DMS53 (cell line): ENCODE results near the gene EXTL1.

ENCODE experiments used
- DNase-seq: peaks from one replicate; lab custom pipeline; 2025; lab: John Stamatoyannopoulos, UW

Gene EXTL1

DNA sequence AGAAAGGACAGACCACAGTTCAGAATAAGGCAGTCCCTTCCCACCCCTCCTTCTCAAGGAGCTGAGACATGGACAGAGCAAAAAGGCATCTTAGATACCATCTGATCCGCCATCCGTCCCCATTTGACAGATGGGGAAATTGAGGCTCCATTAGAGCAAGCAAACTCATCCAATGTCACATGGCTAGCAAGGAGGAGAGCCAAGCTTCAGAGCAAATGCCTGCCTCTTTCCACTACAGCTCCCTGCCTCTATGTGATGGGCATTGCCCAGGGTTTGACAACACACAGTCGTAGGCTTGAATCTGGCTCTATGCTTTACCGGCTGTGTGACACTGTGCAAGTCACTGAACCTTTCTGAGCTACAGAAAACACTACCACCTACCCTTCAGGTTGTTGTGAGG, 20.4 kb downstream of the EXTL1 start:
- DNase-seq = no peak

DNA sequence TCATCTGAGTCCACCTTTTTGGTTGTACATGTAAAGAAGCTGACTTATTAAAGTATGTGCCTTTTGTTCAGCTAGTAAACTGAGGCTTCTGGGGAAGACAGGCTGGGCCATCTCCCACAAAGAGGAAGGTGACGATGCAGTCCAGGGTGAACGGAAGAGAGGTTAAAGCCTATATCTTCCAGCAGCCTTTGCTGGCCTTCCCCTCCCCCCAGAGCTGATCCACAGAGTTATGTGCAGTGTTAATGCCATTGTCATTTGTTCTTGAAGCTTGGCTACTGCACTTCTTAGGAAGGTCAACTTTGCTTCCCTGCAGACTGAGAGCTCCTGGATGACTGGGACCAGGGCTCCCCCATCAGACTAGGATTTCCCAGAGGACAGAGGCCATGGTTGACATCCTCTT, 22.2 kb downstream of the EXTL1 start:
- DNase-seq = no peak

DNA sequence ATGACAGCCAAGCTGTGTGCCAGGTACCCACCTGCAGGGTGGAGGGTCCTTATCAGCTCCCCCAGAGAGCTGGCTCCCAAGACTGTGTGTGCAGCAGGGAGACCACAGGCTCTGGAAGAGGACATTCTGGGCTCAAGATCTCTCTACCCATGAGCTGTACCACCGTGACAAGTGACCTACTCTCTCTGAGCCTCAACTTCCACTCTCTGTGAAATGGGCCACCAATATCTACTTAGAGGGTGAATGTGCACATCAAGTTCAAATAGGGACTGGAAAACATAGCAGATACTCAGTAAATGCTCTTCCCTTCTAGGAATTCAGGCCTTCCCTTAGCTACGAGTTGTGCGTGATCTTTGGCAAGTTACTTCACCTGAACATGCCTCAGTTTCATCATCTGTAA, 22.8 kb downstream of the EXTL1 start:
- no peak for DNase-seq

DNA sequence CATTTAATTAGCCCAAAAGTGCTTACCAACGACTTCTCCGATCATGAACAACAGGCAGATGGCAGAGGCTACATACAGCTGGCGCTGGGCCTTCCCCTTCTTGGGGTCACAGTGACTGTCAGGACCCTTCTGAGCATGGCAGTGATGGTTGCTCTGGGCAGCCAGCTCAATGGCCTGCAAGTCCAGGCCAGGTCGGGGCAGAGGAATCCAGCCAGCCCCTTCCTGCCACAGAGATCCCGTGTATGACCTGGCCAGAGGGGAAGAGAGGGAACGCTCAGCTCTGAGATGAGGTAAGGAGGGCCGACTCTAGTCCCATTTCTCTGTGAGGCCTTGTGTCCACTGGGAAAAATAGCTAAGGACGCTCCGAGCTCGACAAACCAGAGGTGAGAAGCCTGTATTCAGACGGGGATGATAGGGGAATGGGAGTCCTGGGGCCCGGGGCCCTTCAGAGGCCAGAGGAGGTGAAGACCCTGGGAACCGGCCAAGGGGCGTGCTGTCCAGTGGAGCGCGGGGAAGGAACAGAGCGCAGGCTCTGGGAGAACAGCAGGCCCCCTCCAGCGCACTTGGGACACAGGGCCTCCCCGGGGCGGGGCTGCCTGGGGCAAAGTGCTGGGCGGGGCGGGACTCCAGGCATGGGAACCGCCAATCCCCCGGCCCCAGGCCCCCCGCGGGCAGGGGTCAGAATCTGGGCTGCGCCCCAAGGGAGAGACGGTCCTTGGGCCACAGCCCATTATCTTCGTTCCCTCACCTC, 23.6 kb downstream of the EXTL1 start:
- DNase-seq = no peak

DNA sequence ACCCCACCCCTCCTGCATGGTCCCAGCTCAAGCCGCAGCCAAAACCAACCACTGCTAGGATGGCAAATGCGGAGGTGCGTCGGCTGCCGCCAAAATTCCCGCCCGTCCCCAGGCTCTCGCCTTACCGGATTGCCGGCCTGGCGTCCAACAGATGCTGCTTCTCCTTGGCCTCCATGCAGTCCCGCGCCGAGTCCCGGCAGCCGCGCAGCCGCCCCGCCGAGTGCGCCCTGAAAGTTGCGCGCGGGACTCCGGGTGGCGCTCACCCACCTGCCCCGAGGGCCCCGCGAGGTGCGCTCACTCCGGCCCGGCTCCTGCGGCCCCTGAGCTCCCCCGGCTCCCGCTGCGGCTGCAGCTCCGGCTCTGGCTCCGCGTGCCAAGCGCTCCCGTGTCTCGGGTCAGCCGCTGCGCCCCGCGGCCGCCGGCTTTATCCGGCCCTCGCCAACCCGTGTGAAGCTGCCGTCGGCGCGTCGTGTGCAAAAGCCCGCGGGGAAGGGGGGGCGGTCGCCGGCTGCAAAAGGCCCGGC, 24.2 kb downstream of the EXTL1 start, which contains the start of gene SLC30A2:
Gene SLC30A2 (minus strand): TSS at position 397 of the 524 bp plus-strand sequence. CDS start 222 bp downstream, at position 175.
- peak; percentile 57 for DNase-seq

DNA sequence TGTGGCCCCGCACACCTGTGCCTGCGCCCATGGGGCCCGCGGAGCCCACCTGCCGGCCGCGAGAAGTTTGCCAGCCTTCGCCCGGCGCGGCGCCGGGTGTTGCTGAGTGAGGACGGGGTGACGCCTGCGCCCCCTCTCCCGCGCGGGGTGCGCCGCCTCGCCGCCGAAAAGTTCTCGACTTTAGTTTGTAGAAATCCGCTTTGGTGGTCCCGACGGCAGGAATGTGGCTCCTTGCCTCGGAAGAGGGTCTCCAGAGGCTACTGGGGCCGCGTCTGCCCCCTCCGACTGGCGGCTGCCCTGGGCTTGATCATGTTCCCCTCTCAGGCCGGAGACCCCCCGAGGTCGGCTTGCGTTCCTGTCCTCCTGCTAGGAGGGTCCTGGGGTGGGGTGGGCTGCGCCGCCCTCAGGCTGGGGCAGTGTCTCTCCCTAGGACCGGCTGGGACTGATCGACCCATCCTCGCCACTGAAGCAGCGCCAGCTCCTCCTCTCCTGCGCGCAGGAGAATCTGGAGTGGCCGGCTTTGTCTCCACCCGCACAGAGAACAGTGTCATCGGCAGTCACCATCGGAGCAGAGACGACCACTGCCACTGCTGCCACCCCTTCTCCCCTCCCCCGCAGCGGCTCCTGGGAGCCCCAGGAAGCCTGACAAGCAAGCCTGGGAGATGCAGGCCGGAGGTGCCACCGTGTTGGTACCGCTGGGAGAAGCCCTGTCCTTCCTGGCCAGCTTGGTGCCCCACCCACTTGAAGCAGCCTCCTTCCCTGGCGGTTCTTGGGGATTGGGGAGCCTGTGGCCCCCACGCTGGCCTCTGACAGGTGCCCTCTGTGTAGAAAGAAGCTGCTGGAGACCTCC, 24.9 kb downstream of the EXTL1 start:
- DNase-seq = peak; percentile 47

DNA sequence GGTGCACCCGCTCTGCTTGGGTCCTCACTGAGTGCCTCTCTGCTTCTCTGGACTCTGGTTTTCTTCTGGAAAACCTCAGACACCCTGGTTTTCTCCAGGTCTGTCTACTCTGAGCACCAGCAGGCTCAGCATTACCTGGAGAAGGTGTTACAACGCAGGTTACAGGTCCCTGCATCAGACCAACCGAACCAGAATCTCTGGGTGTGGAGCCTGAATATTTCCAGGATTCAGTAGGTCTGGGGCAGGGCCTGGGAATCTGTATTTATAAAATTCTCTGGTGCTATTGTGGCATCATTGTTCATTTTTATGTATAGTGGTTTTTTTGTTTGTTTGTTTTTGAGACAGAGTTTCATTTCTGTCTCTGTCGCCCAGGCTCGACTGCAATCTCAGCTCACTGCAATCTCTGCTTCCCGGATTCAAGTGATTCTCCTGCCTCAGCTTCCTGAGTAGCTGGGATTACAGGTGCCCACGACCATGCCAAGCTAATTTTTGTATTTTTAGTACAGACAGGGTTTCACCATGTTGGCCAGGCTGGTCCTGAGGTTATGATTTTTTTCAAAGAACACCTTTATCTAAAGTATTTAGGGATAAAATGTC, 25.8 kb downstream of the EXTL1 start:
- DNase-seq = no peak

DNA sequence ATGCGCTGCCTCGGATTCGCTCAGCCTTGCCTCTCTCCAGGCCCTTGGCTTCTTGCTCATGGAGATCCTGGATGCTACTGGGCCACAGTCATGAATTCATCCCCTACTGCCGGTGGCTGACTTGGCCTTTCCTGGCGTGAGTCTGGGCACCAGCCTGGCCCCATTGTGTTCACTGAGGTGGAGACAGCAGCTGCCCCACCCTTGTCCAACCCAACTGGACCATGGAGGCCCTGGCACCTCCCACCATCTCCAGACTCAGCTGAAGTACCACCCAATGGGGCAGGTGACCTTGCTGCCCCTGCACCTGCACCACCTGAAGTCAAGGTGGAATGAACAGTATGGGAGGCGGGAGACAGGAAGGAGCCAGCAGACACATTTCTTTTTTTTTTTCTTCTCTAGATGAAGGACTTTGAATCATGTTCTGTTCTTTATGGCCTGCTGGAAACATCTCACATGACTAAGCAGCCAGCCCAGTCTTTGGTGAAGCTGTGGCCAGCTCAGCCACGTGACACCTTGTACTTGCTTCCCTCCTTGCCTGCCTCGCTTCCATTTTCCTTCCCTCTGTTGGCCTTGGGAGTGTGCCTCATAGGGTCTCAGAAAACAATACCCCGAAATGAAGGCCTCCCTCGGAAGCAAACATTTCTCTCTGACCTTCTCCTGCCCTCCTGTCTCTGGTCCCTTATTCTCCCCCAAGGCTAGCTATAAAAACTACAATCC, 28.1 kb downstream of the EXTL1 start:
- no peak for DNase-seq

DNA sequence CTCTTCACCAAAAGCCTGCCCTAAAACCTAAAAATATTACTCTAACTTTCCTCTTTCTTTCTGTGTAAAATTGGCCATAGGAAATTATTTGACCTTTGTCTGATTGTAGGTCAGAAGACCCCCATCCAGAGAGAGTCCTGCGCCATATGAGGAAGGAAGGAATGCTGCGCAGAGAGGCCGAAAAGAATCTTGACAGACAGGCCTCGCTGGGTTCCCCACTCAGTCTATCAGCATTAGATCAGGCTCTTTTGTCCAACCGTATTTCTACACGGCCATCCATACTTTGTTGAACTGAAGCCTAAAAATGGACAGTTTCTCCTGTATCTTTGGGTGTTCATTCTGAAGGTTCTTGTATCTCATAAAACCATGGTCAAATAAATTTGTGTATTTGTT, 28.7 kb downstream of the EXTL1 start:
- no peak for DNase-seq

DNA sequence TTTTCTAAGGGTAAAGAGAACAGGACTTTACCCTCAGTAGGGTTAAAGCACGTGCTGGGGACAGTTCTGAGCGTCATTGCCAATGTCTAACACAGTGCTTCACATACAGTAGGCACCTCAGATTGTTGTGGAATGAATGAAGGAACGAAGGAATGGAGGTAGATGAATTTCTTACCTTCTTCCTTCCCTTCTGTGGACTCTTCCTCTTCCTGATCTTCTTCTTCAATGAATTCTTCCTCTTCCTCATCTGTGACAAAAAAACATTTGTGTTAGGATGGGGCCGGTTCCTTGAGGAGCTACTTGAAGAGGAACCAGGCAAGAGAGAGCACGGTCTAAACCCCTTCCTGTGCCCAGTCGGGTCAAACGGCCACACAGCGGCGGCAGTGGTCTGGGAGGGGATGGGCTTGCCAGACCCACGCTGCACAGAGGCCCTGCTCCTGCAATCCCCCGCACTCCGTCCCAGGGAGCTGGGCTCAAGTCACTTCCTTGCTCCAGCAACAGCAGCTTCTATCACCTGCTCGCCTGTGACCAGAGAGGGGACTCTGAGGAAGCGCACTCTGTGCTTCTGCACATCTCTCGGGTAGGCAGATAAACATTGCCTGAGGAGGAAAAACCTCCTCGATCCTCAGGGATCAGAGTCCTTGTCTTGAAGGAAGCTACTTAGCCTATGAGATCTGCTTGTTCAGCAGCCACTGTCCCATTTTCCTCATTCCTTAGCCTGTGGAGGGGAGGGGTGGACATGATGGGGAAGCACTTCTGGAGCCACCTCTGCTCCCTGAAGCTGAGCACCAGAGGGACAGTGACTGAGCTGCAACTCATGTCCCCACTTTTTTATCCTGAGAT, 32.4 kb downstream of the EXTL1 start:
- DNase-seq = no peak

DNA sequence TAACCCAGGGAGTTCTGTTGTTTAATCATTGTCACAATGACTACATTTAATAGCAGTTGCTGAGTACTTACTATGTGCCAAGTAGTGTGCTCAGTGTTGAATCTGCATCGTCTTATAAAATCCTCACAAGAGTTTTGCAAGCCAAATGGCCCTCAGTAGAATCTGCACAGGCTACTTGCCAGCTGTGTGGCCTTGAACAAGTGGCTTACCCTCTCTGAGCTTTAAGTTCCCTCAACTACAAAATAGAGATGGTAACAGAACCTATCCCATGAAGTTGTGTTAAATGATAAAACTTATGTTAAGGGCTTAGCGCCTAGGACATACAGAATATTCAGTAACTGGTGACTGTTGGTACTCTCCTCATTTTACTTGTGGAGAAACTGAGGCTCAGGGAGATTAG, 33.5 kb downstream of the EXTL1 start:
- no peak for DNase-seq

DNA sequence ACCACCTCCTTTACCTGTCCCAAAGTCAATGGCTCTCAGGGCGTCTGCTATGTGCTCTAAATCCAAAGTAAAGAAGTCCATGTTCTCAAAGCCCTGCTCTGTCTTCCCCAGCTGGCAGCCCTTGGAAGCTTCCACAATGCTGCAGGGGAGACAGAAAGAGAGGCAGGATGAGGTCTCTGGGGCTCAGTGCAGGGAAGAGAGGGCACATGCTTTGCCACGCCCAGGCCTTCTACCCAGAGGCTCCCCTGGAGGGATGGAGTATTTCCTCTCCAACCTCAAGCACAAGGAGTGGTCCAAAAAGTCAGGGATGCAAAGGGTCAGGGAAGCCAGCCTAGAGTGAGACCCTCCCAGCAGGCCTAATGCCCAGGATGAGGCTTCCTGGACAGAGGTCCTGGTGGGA, 35.6 kb downstream of the EXTL1 start:
- DNase-seq = no peak

DNA sequence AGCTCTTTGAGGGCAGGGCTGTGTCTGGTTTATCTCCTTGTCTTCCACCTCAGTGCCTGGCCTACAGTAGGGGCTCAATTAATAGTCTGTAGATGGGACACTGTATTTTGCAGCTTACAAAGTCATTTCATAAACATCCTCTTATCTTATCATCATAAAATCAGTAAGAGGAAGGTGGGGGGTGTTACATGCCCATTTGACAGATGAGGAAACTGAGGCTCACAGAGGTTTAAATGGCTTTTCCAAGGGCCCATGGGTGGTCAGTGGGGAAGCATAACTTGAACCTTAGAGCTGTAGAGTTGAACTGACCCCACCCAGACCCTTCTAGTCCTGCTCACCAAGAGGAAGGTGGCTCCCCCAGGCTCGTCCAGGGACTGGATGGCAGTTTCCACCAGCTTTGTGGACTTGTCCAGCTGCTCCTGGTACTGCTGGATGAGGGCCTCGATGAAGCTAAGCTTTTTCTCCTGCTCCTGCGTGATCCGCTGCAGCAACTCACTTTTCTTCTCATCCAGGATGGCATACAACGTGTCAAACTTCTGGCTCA, 36.5 kb downstream of the EXTL1 start:
- DNase-seq = no peak

DNA sequence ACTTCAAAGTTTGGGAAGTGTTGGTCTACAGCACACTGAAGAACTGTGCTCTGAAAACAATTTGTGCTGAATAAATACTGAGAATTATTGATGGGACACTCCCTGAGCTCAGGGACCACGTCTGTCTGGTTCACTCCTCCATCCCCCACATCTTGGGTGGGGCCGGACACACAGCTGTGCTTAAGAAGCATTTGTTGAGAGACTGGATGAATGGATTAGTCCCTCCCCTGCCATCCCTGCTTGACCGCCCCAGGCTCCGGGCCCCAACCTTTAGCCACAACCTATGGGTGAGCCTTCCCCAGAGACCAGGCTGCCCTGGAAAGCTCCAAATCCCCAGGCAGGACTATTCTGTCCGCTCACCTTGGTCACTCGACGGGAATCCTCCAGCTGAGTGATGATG, 38.3 kb downstream of the EXTL1 start:
- no peak for DNase-seq

DNA sequence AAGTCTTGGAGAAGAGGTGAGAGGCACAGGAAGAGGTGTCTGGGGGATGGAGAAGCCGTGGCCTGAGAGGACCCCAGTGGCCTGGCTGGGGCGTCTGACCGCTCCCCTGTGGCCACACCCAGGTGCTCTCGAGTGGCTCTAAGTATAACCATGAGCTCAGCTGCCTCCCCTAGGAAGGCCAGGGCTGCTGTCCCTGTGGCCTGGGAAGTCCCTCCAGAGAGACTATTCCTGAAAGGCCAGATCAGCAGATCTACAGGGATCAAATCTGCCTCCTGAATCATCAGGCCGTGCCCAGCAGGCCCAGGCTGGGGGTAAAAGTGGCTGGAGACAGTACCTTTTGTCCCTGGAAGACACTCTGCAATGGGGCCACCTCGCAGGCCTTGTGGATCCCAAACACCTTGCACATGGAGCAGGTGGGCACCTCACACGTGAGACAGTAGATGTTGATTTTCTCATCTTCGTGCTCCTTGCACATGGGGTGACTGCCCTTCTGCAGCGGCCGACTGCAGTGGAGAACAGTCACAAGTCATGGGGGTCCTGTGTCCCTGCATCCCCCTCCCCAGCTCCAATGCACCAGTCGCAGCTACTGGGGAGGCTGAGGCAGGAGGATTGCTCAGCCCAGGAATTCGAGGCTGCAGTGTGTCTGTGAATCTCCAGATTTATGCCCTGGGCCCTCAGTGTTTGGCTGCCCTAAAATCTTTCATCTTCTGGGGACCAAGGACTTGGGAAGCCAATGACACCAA, 39.4 kb downstream of the EXTL1 start:
- no peak for DNase-seq

DNA sequence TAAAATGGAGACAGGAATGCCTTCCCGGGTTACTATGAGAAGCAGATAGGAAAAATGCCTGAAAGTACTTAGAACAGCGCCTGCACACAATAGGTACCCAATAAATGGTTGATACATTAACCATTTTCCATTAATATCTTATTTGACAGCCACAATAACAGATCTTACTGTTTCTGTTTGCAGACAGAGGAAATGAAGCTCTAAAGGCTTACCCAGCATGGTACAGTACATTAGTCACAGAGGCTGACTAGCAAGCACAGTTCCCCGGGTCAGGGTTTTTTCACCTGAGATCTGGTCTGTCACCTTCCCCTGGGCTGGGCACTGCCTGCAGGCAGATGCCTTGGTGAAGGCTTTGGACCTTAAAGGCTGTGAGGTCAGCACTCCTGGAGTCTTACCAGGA, 43.0 kb downstream of the EXTL1 start:
- DNase-seq = no peak

DNA sequence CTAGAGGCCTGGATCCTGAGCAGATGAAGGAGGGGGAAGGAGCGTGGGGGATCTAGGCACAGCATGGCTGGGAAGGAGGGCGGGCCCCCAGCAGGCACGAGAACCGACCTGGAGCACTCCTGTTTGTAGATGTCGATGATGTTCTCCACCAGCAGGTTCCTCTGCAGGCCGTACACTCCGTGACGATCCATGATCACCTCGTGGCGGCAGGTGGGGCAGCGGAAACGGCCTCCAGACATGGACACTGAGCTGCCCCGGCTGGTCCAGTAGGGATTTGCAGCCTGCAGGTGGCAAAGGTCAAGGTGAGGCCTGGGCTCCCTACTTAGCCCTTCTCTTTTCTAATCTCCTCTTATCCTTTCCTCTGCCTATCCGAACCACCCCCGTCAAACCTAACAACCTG, 44.6 kb downstream of the EXTL1 start:
- no peak for DNase-seq

DNA sequence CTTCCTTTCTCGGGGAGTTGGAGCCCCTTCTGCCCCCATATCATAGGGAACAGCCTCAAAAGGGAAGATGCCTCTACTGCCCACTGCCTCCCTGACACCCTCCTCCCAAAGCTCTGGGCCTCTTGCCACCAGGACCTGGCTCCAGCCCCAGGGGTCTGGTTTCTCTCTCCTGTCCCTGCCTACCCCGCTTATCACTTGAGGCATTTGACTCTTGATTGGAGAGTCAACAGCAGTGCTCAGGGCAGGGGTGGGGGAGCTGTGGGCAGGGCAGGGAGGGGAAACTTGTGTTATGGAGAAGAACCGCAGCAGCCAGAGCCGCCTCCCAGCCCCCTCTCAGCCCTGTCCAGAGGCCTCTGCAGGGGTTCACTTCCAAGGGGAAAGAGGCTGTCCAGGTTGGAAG, 45.3 kb downstream of the EXTL1 start:
- DNase-seq = no peak

DNA sequence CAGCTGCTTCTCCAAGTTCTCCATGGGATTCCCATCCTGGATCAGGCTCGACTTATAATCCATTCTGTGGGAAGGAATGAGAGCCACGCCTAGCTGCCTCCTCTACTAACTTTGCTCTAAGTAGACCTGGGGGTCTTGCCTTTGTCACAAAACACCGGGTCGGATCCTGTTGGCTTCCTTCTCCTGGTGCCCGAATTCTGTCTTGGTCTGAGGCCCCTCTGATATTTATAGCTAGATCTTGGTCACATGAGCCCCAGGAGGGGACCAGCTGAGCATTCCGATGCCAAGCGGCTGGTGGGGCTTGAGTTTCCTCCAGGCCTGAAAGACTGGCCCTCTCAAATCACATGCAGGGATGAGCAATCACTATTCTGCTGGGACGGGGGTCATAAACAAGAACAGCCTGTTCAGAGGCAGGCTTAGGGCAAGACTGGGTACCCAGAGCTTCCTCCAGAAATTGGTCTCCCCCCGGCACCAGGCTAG, 45.9 kb downstream of the EXTL1 start, which contains the start of gene TRIM63:
Gene TRIM63 (minus strand): TSS at position 199 of the 480 bp plus-strand sequence. CDS start 136 bp downstream, at position 63.
- DNase-seq = no peak

DNA sequence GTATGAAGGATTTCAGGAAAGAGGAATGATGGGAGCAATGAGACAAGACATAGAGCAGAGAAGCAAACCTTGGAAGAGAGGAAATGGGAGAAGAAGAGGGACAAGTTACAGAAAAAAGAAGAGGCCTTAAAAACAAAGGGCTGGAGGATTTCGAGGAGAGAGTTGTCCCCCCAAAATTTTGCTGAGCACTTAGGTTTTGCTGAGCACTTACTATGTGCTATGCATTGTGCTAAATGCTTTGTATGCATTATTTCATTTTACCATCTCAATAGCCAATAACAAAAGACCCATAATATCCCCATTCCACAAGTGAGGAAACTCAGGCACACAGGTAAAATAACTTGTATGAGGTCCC, 48.3 kb downstream of the EXTL1 start:
- no peak for DNase-seq
